ENCODE measurements around the gene METRN.
A peak's percentile ranks its signal among the peaks of the same experiment; 100 is the strongest.

The METRN gene

GRCh38 chr16:706189-707061 is 8.5 kb upstream of the METRN start (continued):
- TF ChIP-seq KLF1 (tag by site-specific recombination; IDR thresholded peaks at IDR 0.05): peak; percentile 36; the same call in 1 of the 2 replicates
- peak; percentile 90 for TF ChIP-seq ZIC2 (tag by site-specific recombination; IDR thresholded peaks at IDR 0.05)
- TF ChIP-seq SCRT2 (tag by site-specific recombination; IDR thresholded peaks at IDR 0.05): peak; percentile 46; the same call in 1 of the 2 replicates
- TF ChIP-seq ZFHX2 (tag by site-specific recombination; conservative IDR thresholded peaks at IDR 0.05): no peak
- peak; percentile 82 for TF ChIP-seq ZBTB7A (tag by site-specific recombination; IDR thresholded peaks at IDR 0.05; ENCODE audit: low read depth)
- 0 out of 2 replicates have a peak, but pooled peaks have one; percentile 54 for TF ChIP-seq ZBTB8A (tag by site-specific recombination; IDR thresholded peaks at IDR 0.05)
- no peak for TF ChIP-seq AEBP2 (tag by site-specific recombination; IDR thresholded peaks at IDR 0.05; ENCODE audit: borderline replicate concordance)

GRCh38 chr16:707062-707538 is 7.8 kb upstream of the METRN start:
- H3K9me3 ChIP-seq (ENCODE audit: control insufficient read depth, insufficient read depth, low read depth, low read length): no peaks in the 10 kb centered on the region
- H3K36me3 ChIP-seq (ENCODE audit: control insufficient read depth in 2 of 2, insufficient read depth in 1 of 2, low read length in 2 of 2): no peaks in the 10 kb centered on the region
- H3K4me1 ChIP-seq (ENCODE audit: control insufficient read depth, insufficient read depth, low read length): peaks cover 5% of the 10 kb centered on the region
- H3K4me3 ChIP-seq (ENCODE audit: low read depth, low read length): no peak overlapping the region
- ChIA-PET CTCF (interaction anchor here (1.0 to 1.1 kb wide), 2 partner anchors 9 to 79 kb away, joined by 3 to 5 read pairs; no protein-coding TSS in a partner anchor), POLR2A (interaction anchor here (0.6 to 2.3 kb wide), 5 partner anchors 9 to 42 kb away, joined by 3 to 8 read pairs (median 3); partner anchors contain the start of genes ANTKMT and STUB1)
- no peak overlapping the region for H3K27ac ChIP-seq (ENCODE audit: extremely low read depth, low read depth, low read length)
- TF ChIP-seq ZBTB6 (tag by site-specific recombination; IDR thresholded peaks at IDR 0.05) (no peak), ZNF416 (tag by site-specific recombination; IDR thresholded peaks at IDR 0.05) (no peak), KLF17 (tag by site-specific recombination; IDR thresholded peaks at IDR 0.05) (peak; percentile 85), ZNF148 (tag by site-specific recombination; IDR thresholded peaks at IDR 0.05; ENCODE audit: borderline replicate concordance) (no peak), ZSCAN5A (tag by site-specific recombination; IDR thresholded peaks at IDR 0.05) (no peak), INSM2 (tag by site-specific recombination; IDR thresholded peaks at IDR 0.05) (no peak), PRDM6 (tag by site-specific recombination; IDR thresholded peaks at IDR 0.05) (no peak), ZBTB17 (tag by site-specific recombination; IDR thresholded peaks at IDR 0.05) (no peak), ZNF362 (tag by site-specific recombination; IDR thresholded peaks at IDR 0.05) (no peak), HIC1 (tag by site-specific recombination; IDR thresholded peaks at IDR 0.05) (peak; percentile 64; the same call in 1 of the 2 replicates), ZNF19 (tag by site-specific recombination; IDR thresholded peaks at IDR 0.05; ENCODE audit: low read depth) (no peak), ZNF792 (tag by site-specific recombination; IDR thresholded peaks at IDR 0.05) (no peak)

Data from HEK293 (cell line).